ENCODE data around the gene FDX2.

- TF ChIP-seq POLR2A (IDR thresholded peaks at IDR 0.05) (no peak), CTCF (IDR thresholded peaks at IDR 0.05 in 4 of 5, conservative IDR thresholded peaks at IDR 0.05 in 1 of 5) (no peak)
Measured at GRCh38 chr19:10274589-10274988, 41.2 kb downstream of the FDX2 start.

Measured in gastrocnemius medialis (tissue), 4 donors.